ENCODE measurements around the gene LAGE3.

DNA sequence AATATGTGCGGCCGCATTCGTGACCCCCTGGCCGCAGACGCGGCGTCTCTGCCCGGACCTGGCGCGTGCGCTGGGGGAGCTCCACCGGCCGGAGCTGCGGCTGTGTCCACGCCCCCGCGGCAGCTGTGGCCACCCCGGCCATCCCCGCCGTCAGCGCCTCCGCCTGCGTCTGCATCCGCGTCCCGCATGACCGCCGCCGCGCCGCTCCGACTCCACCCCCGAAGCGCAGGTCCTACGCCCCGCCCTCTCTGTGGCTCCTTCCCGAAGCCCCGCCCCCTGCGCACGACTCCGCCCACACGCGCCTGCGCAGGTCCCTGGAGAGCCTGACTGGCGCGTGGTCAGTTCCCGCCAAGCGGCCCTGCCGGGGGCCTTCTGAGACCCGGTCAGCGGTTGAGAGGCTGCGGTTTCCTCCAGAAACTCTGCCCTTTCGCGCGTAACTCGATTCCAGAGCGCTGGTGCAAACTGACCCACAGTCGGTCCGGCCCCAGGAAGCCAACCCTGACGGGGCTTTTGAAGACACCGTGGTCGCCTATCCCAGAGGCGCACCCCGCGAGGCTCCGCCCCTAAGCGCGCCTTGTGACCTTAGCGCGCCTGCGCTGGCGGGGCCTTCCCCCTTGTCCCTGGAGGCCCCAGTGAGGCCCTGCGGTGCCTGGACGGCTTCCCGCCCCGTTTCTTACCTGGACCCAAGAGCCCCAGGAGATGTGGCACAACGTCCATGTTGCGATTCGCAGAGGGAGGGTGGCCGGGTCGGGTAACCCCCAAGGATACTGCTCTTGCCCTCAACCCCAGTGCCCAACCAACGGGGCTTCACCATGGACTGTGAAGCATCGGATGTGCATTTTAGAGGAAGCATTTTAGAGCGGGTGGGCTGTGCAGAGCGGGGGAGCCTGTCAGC lies at the start of gene LAGE3:
- TF ChIP-seq, protein P1, sequence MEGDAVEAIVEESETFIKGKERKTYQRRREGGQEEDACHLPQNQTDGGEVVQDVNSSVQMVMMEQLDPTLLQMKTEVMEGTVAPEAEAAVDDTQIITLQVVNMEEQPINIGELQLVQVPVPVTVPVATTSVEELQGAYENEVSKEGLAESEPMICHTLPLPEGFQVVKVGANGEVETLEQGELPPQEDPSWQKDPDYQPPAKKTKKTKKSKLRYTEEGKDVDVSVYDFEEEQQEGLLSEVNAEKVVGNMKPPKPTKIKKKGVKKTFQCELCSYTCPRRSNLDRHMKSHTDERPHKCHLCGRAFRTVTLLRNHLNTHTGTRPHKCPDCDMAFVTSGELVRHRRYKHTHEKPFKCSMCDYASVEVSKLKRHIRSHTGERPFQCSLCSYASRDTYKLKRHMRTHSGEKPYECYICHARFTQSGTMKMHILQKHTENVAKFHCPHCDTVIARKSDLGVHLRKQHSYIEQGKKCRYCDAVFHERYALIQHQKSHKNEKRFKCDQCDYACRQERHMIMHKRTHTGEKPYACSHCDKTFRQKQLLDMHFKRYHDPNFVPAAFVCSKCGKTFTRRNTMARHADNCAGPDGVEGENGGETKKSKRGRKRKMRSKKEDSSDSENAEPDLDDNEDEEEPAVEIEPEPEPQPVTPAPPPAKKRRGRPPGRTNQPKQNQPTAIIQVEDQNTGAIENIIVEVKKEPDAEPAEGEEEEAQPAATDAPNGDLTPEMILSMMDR (IDR thresholded peaks at IDR 0.05), result no peak
- TF ChIP-seq POLR2AphosphoS5 (IDR thresholded peaks at IDR 0.05) (no peak), EP300 (IDR thresholded peaks at IDR 0.05) (no peak)

All from suprapubic skin (tissue), 4 donors.